ENCODE results near the gene F3. TPM values are rescaled to one million over a fixed set of nuclear protein-coding genes. Genes with fewer than 3 reads are reported as not detected.

Gene F3
- total RNA-seq, 1 donor from 2014 or later: 32.5 TPM

- no peak for DNase-seq (ENCODE audit: low spot score in 2 of 2)
- Histone ChIP-seq H3K4me1 (no peaks in the 10 kb centered on the region), H3K36me3 (no peaks in the 10 kb centered on the region), H3K4me3 (no peak overlapping the region), H3K27me3 (no peaks in the 10 kb centered on the region), H3K9me3 (peaks cover 0 to 4% of the 10 kb centered on the region in 2 donors), H3K27ac (no peak overlapping the region)
- TF ChIP-seq CTCF (IDR thresholded peaks at IDR 0.05): no peak
- intact Hi-C loops (cut with DNase I): no loop called here
Observed at GRCh38 chr1:94565901-94566300, 24.3 kb upstream of the F3 start.

GRCh38 chr1:94562519-94563260 lies 21.1 kb upstream of the F3 start:
- no peaks in the 10 kb centered on the region for H3K27me3 ChIP-seq
- intact Hi-C loops (cut with DNase I): no loop called here
- DNase-seq (ENCODE audit: low spot score in 2 of 2): no peak
- H3K9me3 ChIP-seq: no peaks in the 10 kb centered on the region
- no peak for TF ChIP-seq CTCF (IDR thresholded peaks at IDR 0.05)
- no peaks in the 10 kb centered on the region for H3K36me3 ChIP-seq
- H3K4me3 ChIP-seq: no peak overlapping the region
- no peaks in the 10 kb centered on the region for H3K4me1 ChIP-seq
- no peak overlapping the region for H3K27ac ChIP-seq

- Histone ChIP-seq H3K27me3 (no peaks in the 10 kb centered on the region), H3K36me3 (no peaks in the 10 kb centered on the region), H3K4me1 (no peaks in the 10 kb centered on the region), H3K27ac (no peak overlapping the region), H3K9me3 (no peaks in the 10 kb centered on the region), H3K4me3 (no peak overlapping the region)
- intact Hi-C loops (cut with DNase I): no loop called here
- no peak for TF ChIP-seq CTCF (IDR thresholded peaks at IDR 0.05)
- no peak for DNase-seq (ENCODE audit: low spot score in 2 of 2)
Observed at GRCh38 chr1:94560333-94560732, 18.8 kb upstream of the F3 start.

GRCh38 chr1:94559921-94560320 lies 18.4 kb upstream of the F3 start:
- no peaks in the 10 kb centered on the region for H3K36me3 ChIP-seq
- H3K4me1 ChIP-seq: no peaks in the 10 kb centered on the region
- H3K9me3 ChIP-seq: no peaks in the 10 kb centered on the region
- H3K27me3 ChIP-seq: no peaks in the 10 kb centered on the region
- H3K4me3 ChIP-seq: no peak overlapping the region
- intact Hi-C loops (cut with DNase I): no loop called here
- DNase-seq (ENCODE audit: low spot score in 2 of 2): no peak
- no peak overlapping the region for H3K27ac ChIP-seq
- TF ChIP-seq CTCF (IDR thresholded peaks at IDR 0.05): no peak

GRCh38 chr1:94555091-94555490 lies 13.5 kb upstream of the F3 start:
- no peak for TF ChIP-seq CTCF (IDR thresholded peaks at IDR 0.05)
- H3K4me3 ChIP-seq: no peak overlapping the region
- no peak for DNase-seq (ENCODE audit: low spot score in 2 of 2)
- no peak overlapping the region for H3K27ac ChIP-seq
- H3K9me3 ChIP-seq: no peaks in the 10 kb centered on the region
- H3K36me3 ChIP-seq: no peaks in the 10 kb centered on the region
- no peaks in the 10 kb centered on the region for H3K27me3 ChIP-seq
- intact Hi-C loops (cut with DNase I): no loop called here
- no peaks in the 10 kb centered on the region for H3K4me1 ChIP-seq

GRCh38 chr1:94554580-94554979 lies 13.0 kb upstream of the F3 start:
- intact Hi-C loops (cut with DNase I): no loop called here
- Histone ChIP-seq H3K36me3 (no peaks in the 10 kb centered on the region), H3K27me3 (no peaks in the 10 kb centered on the region), H3K27ac (no peak overlapping the region), H3K9me3 (no peaks in the 10 kb centered on the region), H3K4me1 (no peaks in the 10 kb centered on the region), H3K4me3 (no peak overlapping the region)
- no peak for TF ChIP-seq CTCF (IDR thresholded peaks at IDR 0.05)
- DNase-seq (ENCODE audit: low spot score in 2 of 2): no peak
